Activated naive CD8-positive, alpha-beta T cell treated with anti-CD3 and anti-CD28 coated beads for 36 hours (primary cell): ENCODE data around the gene HPD. TPM values are rescaled to one million over a fixed set of nuclear protein-coding genes. Genes with fewer than 3 reads are reported as not detected.

Source experiments
- DNase-seq: peaks from one replicate; pipeline ENCODE4 v3.0.0; 2021
- H3K27ac Mint-ChIP-seq: one replicate; pipeline ENCODE4 v1.8.0; 2022; ENCODE audit warnings: mild to moderate bottlenecking, moderate library complexity, mixed read lengths
- H3K27me3 Mint-ChIP-seq: one replicate; pipeline ENCODE4 v1.8.0; 2022; ENCODE audit warnings: mild to moderate bottlenecking, mixed read lengths
- H3K36me3 Mint-ChIP-seq: one replicate; pipeline ENCODE4 v1.8.0; 2021; ENCODE audit warnings: mild to moderate bottlenecking, mixed read lengths
- H3K4me1 Mint-ChIP-seq: one replicate; pipeline ENCODE4 v1.8.0; 2021; ENCODE audit warnings: mixed read lengths
- H3K4me3 Mint-ChIP-seq: one replicate; pipeline ENCODE4 v1.8.0; 2022; ENCODE audit warnings: mild to moderate bottlenecking, moderate library complexity, mixed read lengths
- H3K9me3 Mint-ChIP-seq: one replicate; pipeline ENCODE4 v1.8.0; 2022; ENCODE audit warnings: mixed read lengths
- total RNA-seq, 2 experiments: library from RNA; stranded (reverse); gene quantifications; one replicate each; pipeline ENCODE4 v1.2.3, GENCODE V29; 2021

HPD gene
- total RNA-seq, 2 experiments from 2014 or later = not detected

DNA sequence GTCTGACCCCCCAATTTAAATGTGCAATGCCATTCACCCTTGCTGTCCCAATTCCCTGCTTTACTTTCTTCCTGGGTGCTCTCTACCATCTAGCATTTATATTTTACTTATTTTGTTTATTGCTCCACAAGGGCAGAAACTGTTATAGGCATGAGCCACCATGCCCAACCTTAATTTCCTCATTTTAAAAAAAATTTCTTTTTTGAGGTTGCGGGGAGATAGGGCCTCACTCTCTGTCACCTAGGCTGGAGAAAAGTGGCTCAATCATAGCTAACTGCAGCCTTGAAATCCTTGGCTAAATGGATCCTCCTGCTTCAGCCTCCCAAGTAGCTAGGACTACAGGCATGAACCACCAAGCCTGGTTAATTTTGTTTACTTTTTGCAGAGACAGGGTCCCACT lies 13.0 kb downstream of the HPD start:
- Mint-ChIP-seq H3K36me3 (no peaks in the 10 kb centered on the region), H3K27me3 (no peaks in the 10 kb centered on the region), H3K4me1 (no peaks in the 10 kb centered on the region), H3K27ac (no peak overlapping the region), H3K9me3 (no peaks in the 10 kb centered on the region), H3K4me3 (no peak overlapping the region)
- DNase-seq = no peak

DNA sequence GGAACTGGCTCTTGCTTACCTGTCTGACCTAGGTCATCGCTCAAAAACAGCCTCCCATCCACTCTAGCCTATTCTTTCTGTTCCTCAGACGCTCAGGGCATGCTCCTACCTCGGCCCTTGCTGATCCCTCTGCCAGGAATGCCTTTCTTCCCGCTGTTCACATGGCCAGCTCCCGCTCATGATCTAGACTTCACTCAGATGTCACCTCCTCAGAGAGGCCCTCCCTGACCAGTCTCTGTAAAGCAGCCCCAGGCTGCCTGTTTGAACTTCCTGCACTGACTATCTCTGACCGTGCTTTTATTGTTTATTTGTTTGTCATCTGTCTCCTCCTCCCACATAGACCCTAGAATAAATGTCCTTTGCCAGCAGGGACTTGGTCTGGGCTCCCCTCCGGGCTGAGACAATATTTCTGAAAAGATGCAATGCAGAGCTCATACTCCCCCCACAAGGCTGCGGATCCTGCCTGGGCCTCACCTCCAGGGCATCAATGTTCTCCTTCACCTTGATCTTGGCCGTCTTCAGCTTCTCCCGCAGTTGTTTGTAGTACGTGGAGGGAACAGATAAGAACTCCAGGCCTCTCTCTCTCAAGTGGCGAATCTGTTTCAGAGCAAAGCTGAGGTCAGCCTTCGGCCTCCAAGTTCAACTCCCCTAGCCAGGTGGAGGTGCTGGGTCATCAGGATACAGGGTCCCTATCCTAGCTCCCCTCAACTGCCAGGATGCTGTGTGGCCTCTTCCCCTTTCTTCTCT lies 15.2 kb downstream of the HPD start:
- Mint-ChIP-seq H3K27me3 (no peaks in the 10 kb centered on the region), H3K9me3 (no peaks in the 10 kb centered on the region), H3K27ac (no peak overlapping the region), H3K36me3 (no peaks in the 10 kb centered on the region), H3K4me3 (no peak overlapping the region), H3K4me1 (peaks cover 14% of the 10 kb centered on the region)
- no peak for DNase-seq

DNA sequence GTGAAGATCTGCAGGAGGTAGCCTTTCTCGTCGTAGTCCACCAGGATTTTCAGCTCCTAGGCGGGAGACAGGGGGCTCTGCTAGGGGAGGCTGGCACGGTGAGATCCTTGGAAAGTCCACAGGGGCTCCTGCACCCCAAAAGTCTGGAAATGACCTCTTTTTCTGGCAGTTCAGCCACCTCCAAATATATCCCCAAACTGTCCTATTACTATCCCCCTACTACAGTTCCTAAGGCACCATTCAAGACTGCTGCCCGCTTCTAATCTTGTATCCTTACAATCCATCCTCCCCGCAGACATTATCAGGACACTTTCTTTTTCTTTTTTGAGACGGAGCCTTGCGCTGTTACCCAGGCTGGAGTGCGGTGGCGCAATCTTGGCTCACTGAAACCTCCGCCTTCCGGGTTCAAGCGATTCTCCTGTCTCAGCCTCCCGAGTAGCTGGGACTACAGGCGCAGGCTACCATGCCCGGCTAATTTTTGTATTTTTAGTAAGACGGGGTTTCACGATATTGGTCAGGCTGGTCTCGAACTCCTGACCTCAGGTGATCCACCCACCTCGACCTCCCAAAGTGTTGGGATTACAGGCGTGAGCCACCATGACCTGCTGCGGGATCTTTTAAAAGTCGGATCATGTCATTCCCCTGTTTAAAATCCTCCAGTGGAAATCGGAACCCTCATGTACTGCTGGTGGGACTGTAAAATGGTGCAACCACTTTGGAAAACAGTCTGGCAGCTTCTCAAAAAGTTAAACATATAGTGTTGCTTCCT lies 18.5 kb downstream of the HPD start:
- no peaks in the 10 kb centered on the region for H3K27me3 Mint-ChIP-seq
- H3K4me1 Mint-ChIP-seq = peaks cover 14% of the 10 kb centered on the region
- DNase-seq = no peak
- H3K9me3 Mint-ChIP-seq = no peaks in the 10 kb centered on the region
- peak overlapping the region; percentile 92 for H3K27ac Mint-ChIP-seq
- H3K36me3 Mint-ChIP-seq = no peaks in the 10 kb centered on the region
- peak overlapping the region; percentile 96 for H3K4me3 Mint-ChIP-seq

DNA sequence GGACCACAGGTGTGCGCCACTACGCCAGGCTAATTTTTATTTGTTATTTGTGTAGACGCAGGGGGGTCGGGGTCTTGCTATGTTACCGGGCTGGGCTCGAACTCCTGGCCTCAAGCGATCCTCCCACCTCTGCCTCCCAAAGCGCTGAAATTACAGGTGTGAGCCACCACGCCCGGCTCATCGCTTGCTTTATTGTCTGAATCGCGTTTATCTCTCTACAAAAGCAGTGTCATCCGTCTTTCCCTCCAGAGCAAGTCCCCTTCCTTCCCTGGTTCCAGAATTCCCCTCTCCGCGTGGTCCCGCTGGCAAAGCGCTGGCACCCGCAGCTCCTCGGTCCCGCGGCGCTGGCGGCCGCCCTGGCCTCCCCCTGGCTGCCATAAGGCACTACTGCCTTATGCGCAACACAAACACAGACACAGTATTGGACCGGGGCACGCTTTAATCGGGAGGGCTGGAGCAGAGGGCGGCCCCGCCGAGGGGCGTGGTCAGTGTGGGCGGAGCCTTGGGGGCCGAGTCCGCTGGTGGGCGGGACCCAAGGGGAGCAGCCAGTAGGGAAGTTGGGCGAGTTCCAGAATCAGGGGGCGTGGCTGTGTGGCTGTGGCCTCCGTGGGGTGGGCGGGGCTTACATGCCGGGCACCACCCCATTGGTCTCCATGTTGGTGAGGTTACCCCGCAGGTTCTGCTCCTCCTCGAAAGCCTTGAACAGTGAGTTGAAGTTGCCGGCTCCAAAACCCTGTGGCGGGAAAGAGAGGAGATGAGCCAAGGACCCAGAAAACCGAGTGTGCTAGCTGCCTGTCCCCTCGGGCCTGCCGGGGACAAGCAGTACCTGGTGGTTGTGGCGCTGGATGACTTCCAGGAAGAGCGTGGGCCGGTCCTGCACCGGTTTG lies 19.3 kb downstream of the HPD start:
- peak; percentile 100 for DNase-seq
- peaks cover 14% of the 10 kb centered on the region for H3K4me1 Mint-ChIP-seq
- H3K36me3 Mint-ChIP-seq = no peaks in the 10 kb centered on the region
- no peaks in the 10 kb centered on the region for H3K9me3 Mint-ChIP-seq
- peak overlapping the region; percentile 92 for H3K27ac Mint-ChIP-seq
- H3K4me3 Mint-ChIP-seq = peak overlapping the region; percentile 96
- H3K27me3 Mint-ChIP-seq = no peaks in the 10 kb centered on the region

DNA sequence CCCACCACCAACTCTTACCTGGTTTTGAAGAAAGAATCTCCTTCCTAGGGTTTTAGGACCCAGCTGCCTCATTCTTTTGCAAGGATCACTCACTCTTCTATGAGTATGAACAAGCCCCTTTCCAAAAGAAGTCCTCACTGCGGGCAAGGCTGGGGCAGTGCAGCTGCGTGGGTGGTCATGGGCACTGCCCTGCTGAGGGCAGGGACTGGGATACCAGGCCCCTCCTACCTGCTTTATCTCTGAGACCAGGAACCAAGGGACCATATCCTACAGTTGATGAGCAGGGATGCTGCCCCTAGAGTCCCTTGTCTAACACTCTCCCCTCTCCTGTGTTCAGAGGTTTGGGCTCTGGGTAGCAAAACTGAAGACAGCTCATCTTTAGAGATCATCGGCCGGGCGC lies 20.5 kb downstream of the HPD start:
- no peaks in the 10 kb centered on the region for H3K9me3 Mint-ChIP-seq
- no peak for DNase-seq
- no peaks in the 10 kb centered on the region for H3K36me3 Mint-ChIP-seq
- no peak overlapping the region for H3K4me3 Mint-ChIP-seq
- H3K4me1 Mint-ChIP-seq = peaks cover 14% of the 10 kb centered on the region
- no peaks in the 10 kb centered on the region for H3K27me3 Mint-ChIP-seq
- no peak overlapping the region for H3K27ac Mint-ChIP-seq

DNA sequence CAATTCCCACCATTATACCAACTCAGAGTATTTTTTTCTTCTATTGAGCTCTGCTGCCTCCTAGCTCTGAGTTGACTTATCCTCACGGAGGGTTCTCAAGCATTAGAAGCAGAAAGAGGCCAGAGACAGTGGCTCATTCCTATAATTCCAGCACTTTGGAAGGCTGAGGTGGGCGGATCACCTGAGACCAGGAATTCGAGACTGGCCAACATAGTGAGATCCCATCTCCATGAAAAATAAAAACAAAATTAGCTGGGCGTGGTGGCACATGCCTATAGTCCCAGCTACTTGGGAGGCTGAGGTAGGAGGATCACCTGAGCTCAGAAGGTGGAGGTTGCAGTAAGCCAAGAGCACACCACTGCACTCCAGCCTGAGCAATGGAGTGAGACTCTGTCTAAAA lies 21.0 kb downstream of the HPD start:
- peaks cover 14% of the 10 kb centered on the region for H3K4me1 Mint-ChIP-seq
- no peaks in the 10 kb centered on the region for H3K9me3 Mint-ChIP-seq
- no peak overlapping the region for H3K27ac Mint-ChIP-seq
- no peaks in the 10 kb centered on the region for H3K36me3 Mint-ChIP-seq
- no peak for DNase-seq
- no peak overlapping the region for H3K4me3 Mint-ChIP-seq
- no peaks in the 10 kb centered on the region for H3K27me3 Mint-ChIP-seq

DNA sequence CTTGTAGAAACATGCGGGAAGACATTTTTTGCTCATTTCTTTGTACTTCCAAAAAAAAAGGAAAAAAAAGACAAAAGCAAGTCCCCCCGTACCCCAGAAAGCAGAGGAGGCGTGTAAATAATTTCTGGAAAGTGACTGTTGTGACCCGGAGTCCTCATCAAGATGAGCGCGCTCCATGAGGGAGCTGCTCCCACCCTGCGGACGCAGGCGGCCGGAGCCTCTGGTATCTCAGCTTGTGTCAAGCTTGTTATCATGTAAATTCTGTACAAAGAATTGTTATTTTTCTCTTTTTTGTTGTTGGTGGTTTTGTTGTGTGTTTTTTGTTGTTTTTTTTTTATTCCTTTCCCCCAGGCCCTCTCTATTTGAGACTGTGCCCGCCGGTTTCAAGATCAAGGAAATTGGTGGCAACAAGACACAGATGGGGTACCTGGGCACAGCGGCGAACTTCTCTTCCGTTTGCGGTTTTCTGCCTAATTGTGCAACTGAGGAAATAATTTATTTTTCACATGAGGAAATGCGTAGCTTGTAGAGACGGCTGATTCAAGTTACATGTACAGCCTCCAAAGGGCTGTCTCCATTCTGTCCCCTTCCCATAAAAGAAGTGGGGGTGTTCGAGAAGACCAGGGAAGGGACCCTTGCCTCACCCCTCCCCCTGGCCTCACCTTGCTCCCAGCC lies 27.0 kb downstream of the HPD start:
- Mint-ChIP-seq H3K4me3 (no peak overlapping the region), H3K9me3 (no peaks in the 10 kb centered on the region), H3K4me1 (no peaks in the 10 kb centered on the region), H3K27me3 (no peaks in the 10 kb centered on the region), H3K36me3 (peaks cover 8% of the 10 kb centered on the region), H3K27ac (no peak overlapping the region)
- DNase-seq = no peak

DNA sequence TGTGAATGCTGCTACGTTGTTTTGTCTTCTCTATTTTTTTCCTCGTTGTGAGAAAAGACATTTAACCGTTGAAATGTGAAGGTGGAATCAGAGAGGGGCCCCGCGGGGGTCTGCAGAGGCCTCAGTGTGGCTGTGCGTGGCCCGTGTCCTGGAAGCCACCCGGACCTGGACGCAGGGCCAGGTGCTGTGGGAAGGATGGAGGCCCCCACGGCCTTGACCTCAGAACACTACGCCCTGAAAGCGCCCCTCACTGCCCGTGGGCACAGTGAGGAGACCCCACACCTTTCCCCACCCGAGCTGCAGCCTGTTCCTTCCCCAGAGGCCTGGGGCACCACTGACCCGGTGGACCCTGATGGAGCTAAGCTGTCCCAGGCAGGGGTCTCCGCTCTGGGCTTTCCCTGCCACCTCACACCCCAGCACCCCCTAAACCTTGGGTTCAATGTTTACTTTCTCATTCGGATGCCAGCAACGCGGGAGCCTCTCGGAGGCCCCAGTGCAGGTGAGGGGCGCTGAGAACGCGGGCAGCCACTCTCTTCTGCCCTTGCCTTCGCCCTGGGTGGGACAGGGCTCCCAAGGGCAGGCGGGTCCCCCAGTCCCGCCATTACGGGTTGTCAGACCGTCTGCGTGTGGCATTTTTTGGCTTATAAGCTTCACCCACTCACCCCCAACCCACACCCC lies 27.9 kb downstream of the HPD start:
- Mint-ChIP-seq H3K4me3 (no peak overlapping the region), H3K36me3 (peaks cover 8% of the 10 kb centered on the region), H3K9me3 (no peaks in the 10 kb centered on the region), H3K27ac (no peak overlapping the region), H3K4me1 (no peaks in the 10 kb centered on the region), H3K27me3 (no peaks in the 10 kb centered on the region)
- no peak for DNase-seq

DNA sequence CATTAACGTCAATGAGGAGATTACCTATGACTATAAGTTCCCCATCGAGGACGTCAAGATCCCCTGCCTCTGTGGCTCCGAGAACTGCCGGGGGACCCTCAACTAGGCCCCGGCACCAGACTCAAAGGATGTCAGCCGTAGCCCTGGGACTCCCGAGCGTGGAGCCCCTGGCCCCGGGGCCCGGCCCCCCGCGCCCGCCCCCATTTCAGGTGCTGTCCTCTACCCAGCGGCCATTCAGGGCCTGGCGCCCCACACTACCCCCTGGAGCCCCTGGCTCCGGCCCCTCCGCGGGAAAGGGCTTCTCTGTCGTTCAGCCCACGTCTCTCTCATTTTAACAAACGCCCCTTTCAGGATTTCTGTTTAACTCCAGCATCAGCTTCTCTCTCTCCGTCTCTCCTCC lies 28.5 kb downstream of the HPD start:
- no peak overlapping the region for H3K4me3 Mint-ChIP-seq

DNA sequence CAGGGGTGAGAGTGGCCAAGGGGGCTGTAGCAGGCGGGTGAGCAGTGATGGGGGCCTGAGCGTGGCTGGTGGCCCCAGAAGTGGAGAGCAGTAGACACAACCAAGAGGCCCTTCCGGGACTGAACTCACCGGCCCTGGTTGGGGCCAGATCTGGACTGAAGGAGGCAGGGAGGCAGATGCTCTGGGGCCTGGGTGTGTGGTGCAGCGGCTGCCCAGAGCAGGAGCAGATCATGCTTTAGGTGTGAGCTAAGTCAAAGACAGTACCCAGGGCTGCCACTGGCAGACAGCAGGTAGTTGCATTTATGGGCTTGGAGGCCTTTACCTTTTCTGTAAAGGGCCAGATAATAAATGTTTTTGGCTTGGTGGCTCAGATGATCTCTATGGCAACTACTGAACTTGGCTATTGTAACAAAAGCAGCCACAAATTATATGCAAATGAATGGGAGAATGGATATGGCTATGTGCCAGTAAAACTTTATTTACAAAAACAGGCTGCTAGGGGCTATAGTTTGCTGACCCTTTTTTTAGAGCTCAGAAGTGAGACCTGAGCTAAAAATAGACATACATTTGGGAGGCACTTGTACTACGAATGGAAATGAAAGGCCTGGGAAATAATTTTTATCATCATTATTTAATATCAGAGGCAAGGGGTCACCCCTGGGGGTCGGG lies 29.3 kb downstream of the HPD start:
- Mint-ChIP-seq H3K36me3 (peaks cover 8% of the 10 kb centered on the region), H3K4me3 (no peak overlapping the region), H3K9me3 (no peaks in the 10 kb centered on the region), H3K27me3 (no peaks in the 10 kb centered on the region), H3K4me1 (no peaks in the 10 kb centered on the region), H3K27ac (peak overlapping the region; percentile 43)
- DNase-seq = no peak

More for the DNA sequence above, 28.5 kb downstream of the HPD start:
- H3K36me3 Mint-ChIP-seq = peaks cover 8% of the 10 kb centered on the region
- no peaks in the 10 kb centered on the region for H3K27me3 Mint-ChIP-seq
- no peaks in the 10 kb centered on the region for H3K9me3 Mint-ChIP-seq
- DNase-seq = no peak
- no peak overlapping the region for H3K27ac Mint-ChIP-seq
- H3K4me1 Mint-ChIP-seq = no peaks in the 10 kb centered on the region

DNA sequence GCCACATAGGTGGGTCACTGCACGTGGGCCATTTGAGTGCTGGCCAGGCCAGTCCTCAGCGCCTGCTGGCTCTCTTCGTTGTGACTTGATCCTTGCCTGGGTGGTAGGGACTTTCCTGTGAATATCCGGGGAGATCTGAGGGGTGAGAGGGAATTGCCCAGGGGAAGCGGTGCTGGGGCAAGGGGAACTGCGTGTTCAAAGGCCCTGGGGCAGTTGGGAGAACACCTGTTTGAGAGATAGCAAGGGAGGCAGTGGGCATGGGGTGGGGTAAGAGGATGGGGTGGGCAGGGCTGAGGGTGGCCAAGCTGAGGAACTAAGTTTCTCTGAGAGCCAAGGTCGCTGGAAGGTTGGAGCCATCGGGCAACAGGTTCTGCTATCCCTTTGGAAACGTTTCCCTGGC lies 29.8 kb downstream of the HPD start:
- DNase-seq = no peak
- Mint-ChIP-seq H3K27me3 (no peaks in the 10 kb centered on the region), H3K27ac (no peak overlapping the region), H3K4me1 (no peaks in the 10 kb centered on the region), H3K9me3 (no peaks in the 10 kb centered on the region), H3K36me3 (peaks cover 8% of the 10 kb centered on the region), H3K4me3 (no peak overlapping the region)

DNA sequence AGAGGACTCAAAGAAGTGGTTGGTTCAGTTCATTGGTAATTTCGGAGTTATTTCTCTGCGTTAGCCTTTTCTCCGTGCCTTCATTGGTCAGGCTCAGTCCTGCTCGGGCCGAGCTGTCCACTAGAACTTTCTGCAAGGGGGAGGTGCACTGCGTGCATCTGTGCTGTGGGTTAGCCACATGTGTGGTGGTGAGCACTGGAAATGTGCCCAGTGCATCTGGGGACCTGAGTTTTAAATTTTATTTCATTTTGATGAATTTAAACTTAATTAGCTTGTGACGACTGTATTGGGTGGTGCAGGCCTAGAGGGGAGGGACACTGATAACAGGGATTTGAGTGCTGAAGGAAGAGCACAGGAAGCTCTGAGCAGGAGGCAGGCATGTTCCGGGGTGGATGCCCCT lies 30.4 kb downstream of the HPD start:
- Mint-ChIP-seq H3K9me3 (no peaks in the 10 kb centered on the region), H3K4me1 (no peaks in the 10 kb centered on the region), H3K27ac (no peak overlapping the region), H3K36me3 (peaks cover 12% of the 10 kb centered on the region), H3K4me3 (no peak overlapping the region), H3K27me3 (no peaks in the 10 kb centered on the region)
- DNase-seq = no peak

DNA sequence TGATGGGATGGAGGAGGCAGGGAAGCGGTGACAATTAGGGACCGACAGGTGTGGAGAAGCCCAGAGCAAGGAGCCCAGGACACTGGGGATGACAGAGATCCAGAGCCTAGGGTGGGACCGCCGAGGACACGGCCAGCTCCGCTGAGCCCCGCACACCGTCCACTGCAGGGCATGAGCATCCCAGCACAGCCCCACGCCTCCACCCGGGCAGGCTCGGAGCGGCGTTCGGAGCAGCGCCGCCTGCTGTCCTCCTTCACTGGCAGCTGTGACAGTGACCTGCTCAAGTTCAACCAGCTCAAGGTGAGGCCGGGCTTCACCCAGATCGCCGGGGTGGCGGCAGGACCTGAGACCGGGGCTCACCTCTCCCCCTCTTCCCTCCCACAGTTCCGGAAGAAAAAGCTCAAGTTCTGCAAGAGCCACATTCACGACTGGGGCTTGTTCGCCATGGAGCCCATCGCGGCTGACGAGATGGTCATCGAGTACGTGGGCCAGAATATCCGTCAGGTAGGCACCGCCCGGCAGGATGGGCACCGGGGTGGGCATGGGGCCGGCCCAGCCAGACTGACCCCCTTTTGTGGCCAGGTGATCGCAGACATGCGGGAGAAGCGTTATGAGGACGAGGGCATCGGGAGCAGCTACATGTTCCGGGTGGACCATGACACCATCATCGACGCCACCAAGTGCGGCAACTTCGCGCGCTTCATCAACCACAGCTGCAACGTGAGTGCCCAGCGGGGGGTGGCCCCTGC lies 31.1 kb downstream of the HPD start:
- DNase-seq = no peak
- Mint-ChIP-seq H3K36me3 (peaks cover 12% of the 10 kb centered on the region), H3K4me3 (no peak overlapping the region), H3K9me3 (no peaks in the 10 kb centered on the region), H3K27ac (no peak overlapping the region), H3K27me3 (no peaks in the 10 kb centered on the region), H3K4me1 (no peaks in the 10 kb centered on the region)
